Measurements from ENCODE around the gene TMEM178B. TPM values are rescaled to one million over a fixed set of nuclear protein-coding genes. Genes with fewer than 3 reads are reported as not detected.

The TMEM178B gene
- total and polyA plus RNA-seq, 2 of the 13 experiments (the other 11 are each of a cell fraction or from before 2014, with no cell fraction given), result 0.01 to 0.02 TPM

GRCh38 chr7:141073173-141073640 lies 657 bp upstream of the TMEM178B start:
- in situ Hi-C loops (cut with HindIII; ENCODE audit: extremely low pct_ligation_motif_present, low pct_unique_long_range_greater_than_20kb), result loop anchor here (25.0 kb wide), 1 partner anchor 464 kb away; no protein-coding TSS in a partner anchor
- 3% methylated on average over 17 of the region's 60 CpGs for WGBS (ENCODE audit: low lambda C conversion rate)
- no peak overlapping the region for H3K27ac ChIP-seq (ENCODE audit: extremely low read length, insufficient read depth, low read length)
- no peak for FAIRE-seq
- no peaks in the 10 kb centered on the region for H3K36me3 ChIP-seq (replicated peaks in 1 of 2; ENCODE audit: control insufficient read depth in 1 of 2, insufficient read depth in 2 of 2, low read length in 2 of 2)
- H3K79me2 ChIP-seq (ENCODE audit: insufficient read depth, low read length), result no peaks in the 10 kb centered on the region
- peak; percentile 88 for ATAC-seq
- peaks cover 9 to 64% of the 10 kb centered on the region in 2 experiments; a peak in 4 of 5 replicates for H3K27me3 ChIP-seq (ENCODE audit: control insufficient read depth in 1 of 2, insufficient read depth in 2 of 2, low read length in 2 of 2)
- no peak overlapping the region for H2AFZ ChIP-seq (ENCODE audit: low read length)
- no TSS peak for BruUV-seq (replicated peaks)
- intact Hi-C loops (cut with micrococcal nuclease; ENCODE audit: unreplicated experiment), result loop anchor here (1.0 to 5.0 kb wide), 2 partner anchors 37 to 459 kb away; no protein-coding TSS in a partner anchor
- H3K4me2 ChIP-seq (ENCODE audit: low read depth, low read length), result peak overlapping the region; percentile 58
- POLR2A ChIA-PET, result no interaction called here
- CTCF ChIA-PET (ENCODE audit: low intra/inter-chr PET ratio, low total read pairs), result no interaction called here
- H3K4me1 ChIP-seq (ENCODE audit: insufficient read depth, low read length), result peaks cover 15% of the 10 kb centered on the region; the same call in 1 of the 2 replicates
- H3K4me3 ChIP-seq (replicated peaks in 1 of 3; ENCODE audit: insufficient read depth in 1 of 3, low read depth in 2 of 3, low read length in 3 of 3), result peak overlapping the region; percentile 16 to 57 (median 40); a peak in 3 of 6 replicates
- H4K20me1 ChIP-seq (ENCODE audit: insufficient read depth, low read length), result no peaks in the 10 kb centered on the region
- peak; percentile 3 for DNase-seq (ENCODE audit: low spot score)
- H3K9ac ChIP-seq (ENCODE audit: insufficient read depth, low read depth, low read length), result no peak overlapping the region
- no peaks in the 10 kb centered on the region for H3K9me3 ChIP-seq (ENCODE audit: low read length)
- no peak for TF ChIP-seq YEATS2 (CRISPR knock-in tag; IDR thresholded peaks at IDR 0.05; ENCODE audit: borderline replicate concordance)
- no peak for TF ChIP-seq MTF2 (CRISPR knock-in tag; IDR thresholded peaks at IDR 0.05; ENCODE audit: borderline replicate concordance)
- TF ChIP-seq HNRNPLL (IDR thresholded peaks at IDR 0.05; ENCODE audit: low read depth, low read length, poor library complexity, severe bottlenecking), result peak; percentile 47
- TF ChIP-seq SOX6 (IDR thresholded peaks at IDR 0.05), result no peak
- no peak for TF ChIP-seq SOX6 (CRISPR knock-in tag; IDR thresholded peaks at IDR 0.05)
- TF ChIP-seq SALL1 (CRISPR knock-in tag; IDR thresholded peaks at IDR 0.05), result 0 out of 2 replicates have a peak, but pooled peaks have one; percentile 42
- TF ChIP-seq SNAPC4 (CRISPR knock-in tag; IDR thresholded peaks at IDR 0.05), result no peak
- TF ChIP-seq NCOA2 (CRISPR knock-in tag; IDR thresholded peaks at IDR 0.05), result no peak
- peak; percentile 44; the same call in 1 of the 2 replicates for TF ChIP-seq BORCS8-MEF2B (CRISPR knock-in tag; IDR thresholded peaks at IDR 0.05)
- TF ChIP-seq ZNF800 (CRISPR knock-in tag; IDR thresholded peaks at IDR 0.05), result peak; percentile 97
- 0 out of 2 replicates have a peak, but pooled peaks have one; percentile 24 for TF ChIP-seq KDM2A (CRISPR knock-in tag; IDR thresholded peaks at IDR 0.05; ENCODE audit: borderline replicate concordance, low read depth)
- peak; percentile 40; the same call in 1 of the 2 replicates for TF ChIP-seq ZSCAN31 (CRISPR knock-in tag; IDR thresholded peaks at IDR 0.05; ENCODE audit: low read depth)
- peak; percentile 99 for TF ChIP-seq MYPOP (CRISPR knock-in tag; IDR thresholded peaks at IDR 0.05)
- 0 out of 2 replicates have a peak, but pooled peaks have one; percentile 29 for TF ChIP-seq HOXA3 (CRISPR knock-in tag; IDR thresholded peaks at IDR 0.05)
- TF ChIP-seq MIER2 (CRISPR knock-in tag; IDR thresholded peaks at IDR 0.05), result peak; percentile 89
- no peak for TF ChIP-seq MEIS1 (CRISPR knock-in tag; IDR thresholded peaks at IDR 0.05; ENCODE audit: borderline replicate concordance)

All from HepG2 (cell line).